Measurements from ENCODE around the gene RAB4B.
"Not testable (repeated sequence)": the region's sequence is repeated elsewhere in the genome, so short reads cannot be mapped to it uniquely, and the experiment has no call there.

GRCh38 chr19:40819479-40820234, 41.6 kb downstream of the RAB4B start:
- TF ChIP-seq CTCF (IDR thresholded peaks at IDR 0.05) = peak; percentile 75 to 95 (median 86)
- not testable (repeated sequence) for TF ChIP-seq POLR2A (IDR thresholded peaks at IDR 0.05)
